ENCODE measurements around the gene ZGLP1.

DNA sequence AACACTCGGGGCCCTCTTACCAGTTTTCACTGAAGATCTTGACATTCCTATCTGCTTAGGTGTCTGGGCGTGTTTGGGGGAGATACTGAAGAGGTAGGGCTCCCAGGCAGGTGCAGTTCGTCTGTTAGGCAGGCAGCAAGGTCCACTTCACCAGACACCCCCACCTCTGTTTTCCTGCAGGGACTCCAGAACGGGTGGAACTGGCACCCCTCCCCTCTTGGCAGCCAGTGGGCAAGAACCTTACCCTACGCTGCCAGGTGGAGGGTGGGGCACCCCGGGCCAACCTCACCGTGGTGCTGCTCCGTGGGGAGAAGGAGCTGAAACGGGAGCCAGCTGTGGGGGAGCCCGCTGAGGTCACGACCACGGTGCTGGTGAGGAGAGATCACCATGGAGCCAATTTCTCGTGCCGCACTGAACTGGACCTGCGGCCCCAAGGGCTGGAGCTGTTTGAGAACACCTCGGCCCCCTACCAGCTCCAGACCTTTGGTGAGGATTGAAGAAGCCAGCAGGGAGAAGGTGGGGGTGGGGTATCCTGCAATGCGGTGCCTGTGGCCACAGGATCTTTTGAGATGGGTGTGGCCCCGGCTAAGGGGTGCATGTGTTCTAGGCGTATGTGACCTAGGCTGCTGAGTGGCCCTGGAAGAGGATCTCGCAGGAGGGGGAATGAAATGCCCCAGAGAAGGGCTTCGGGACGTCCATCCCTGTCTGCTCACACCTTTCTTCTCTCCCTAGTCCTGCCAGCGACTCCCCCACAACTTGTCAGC lies 26.1 kb downstream of the ZGLP1 start:
- TF ChIP-seq, protein P1, sequence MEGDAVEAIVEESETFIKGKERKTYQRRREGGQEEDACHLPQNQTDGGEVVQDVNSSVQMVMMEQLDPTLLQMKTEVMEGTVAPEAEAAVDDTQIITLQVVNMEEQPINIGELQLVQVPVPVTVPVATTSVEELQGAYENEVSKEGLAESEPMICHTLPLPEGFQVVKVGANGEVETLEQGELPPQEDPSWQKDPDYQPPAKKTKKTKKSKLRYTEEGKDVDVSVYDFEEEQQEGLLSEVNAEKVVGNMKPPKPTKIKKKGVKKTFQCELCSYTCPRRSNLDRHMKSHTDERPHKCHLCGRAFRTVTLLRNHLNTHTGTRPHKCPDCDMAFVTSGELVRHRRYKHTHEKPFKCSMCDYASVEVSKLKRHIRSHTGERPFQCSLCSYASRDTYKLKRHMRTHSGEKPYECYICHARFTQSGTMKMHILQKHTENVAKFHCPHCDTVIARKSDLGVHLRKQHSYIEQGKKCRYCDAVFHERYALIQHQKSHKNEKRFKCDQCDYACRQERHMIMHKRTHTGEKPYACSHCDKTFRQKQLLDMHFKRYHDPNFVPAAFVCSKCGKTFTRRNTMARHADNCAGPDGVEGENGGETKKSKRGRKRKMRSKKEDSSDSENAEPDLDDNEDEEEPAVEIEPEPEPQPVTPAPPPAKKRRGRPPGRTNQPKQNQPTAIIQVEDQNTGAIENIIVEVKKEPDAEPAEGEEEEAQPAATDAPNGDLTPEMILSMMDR (IDR thresholded peaks at IDR 0.05) = no peak
- TF ChIP-seq POLR2A (IDR thresholded peaks at IDR 0.05) = no peak
